Adrenal gland (tissue), 12 donors: Measurements from ENCODE around the gene NCR3LG1. TPM values are rescaled to one million over a fixed set of nuclear protein-coding genes. Genes with fewer than 3 reads are reported as not detected.

Experiments
- DNase-seq, 7 donors: peaks; one replicate each; pipeline ENCODE4 v3.0.0-alpha.2; 2019 to 2020
- H3K27ac ChIP-seq, 5 donors: fragments of 200-600 bp; sonication (generic) in 4 of 5; 1 replicate in 3 of 5; 2 replicates in 2 of 5; pipeline versions ENCODE4 v1.5.1 to v1.8.0; 2016 to 2020; ENCODE audit warnings: mild to moderate bottlenecking in 1 of 5
- H3K27me3 ChIP-seq: fragments of 200-600 bp; 2 replicates; pipeline ENCODE4 v1.8.0; 2021
- H3K36me3 ChIP-seq, 2 donors: fragments of 200-600 bp; replicated peaks in 1 of 2; 1 replicate in 1 of 2; 2 replicates in 1 of 2; pipeline versions ENCODE4 v1.5.1 to v1.8.0; 2018 to 2022
- H3K4me1 ChIP-seq, 2 donors: fragments of 200-600 bp; replicated peaks in 1 of 2; 1 replicate in 1 of 2; 2 replicates in 1 of 2; pipeline versions ENCODE4 v1.5.1 to v1.8.0; 2018 to 2021
- H3K4me3 ChIP-seq, 4 donors: fragments of 200-600 bp; sonication (generic) in 3 of 4; one replicate each; pipeline ENCODE4 v1.5.1; 2016 to 2018
- H3K9me3 ChIP-seq, 3 donors: fragments of 200-600 bp; sonication (generic) in 1 of 3; replicated peaks in 1 of 3; 1 replicate in 2 of 3; 2 replicates in 1 of 3; pipeline versions ENCODE4 v1.5.1 to v1.8.0; 2016 to 2021
- CTCF ChIP-seq, 6 experiments: fragments of 450-650 bp in 4 of 6; fragments of 200-600 bp in 2 of 6; sonication (generic) in 1 of 6; IDR thresholded peaks; 1 replicate in 5 of 6; 2 replicates in 1 of 6; pipeline versions ENCODE4 v1.5.1 to v1.8.0; 2016 to 2021; ENCODE audit warnings: antibody characterized with exemption in 6 of 6, mild to moderate bottlenecking in 2 of 6, moderate library complexity in 1 of 6
- POLR2A ChIP-seq, 2 donors: fragments of 450-650 bp; IDR thresholded peaks; one replicate each; pipeline ENCODE4 v1.6.1; 2017; ENCODE audit warnings: antibody characterized with exemption in 2 of 2, mild to moderate bottlenecking in 2 of 2, moderate library complexity in 1 of 2
- WGBS, 4 donors: extraction: QIAGEN DNeasy Blood & Tissue Kit in 2 of 4; methylation state at CpG; one replicate each; pipeline versions ENCODE4 v1.1.5 to v1.1.7; 2013 to 2017; 5-methylcytosine and 5-hydroxymethylcytosine counted together
- intact Hi-C, 2 donors: fragments of 100-400 bp; cut with DNase I; formaldehyde crosslinking; loops; one replicate each; pipeline versions ENCODE4 v1.14.1 to v1.15.0; 2022 to 2023
- polyA plus RNA-seq, 3 donors: library from polyadenylated mRNA; stranded (reverse); fragments of 200-250 nt in 2 of 3; fragments of 350-450 nt in 1 of 3; fragmentation: Illumina TruSeq in 1 of 3; extraction: RNeasy Lipid Tissue Mini Kit (QIAGEN cat#74804) in 1 of 3; gene quantifications; one replicate each; pipeline ENCODE4 v1.2.3, GENCODE V29; 2013 to 2014
- total RNA-seq, 9 donors: library from RNA; depleted of rRNA in 4 of 9; stranded (reverse); fragments of >200 nt in 4 of 9; fragments of 120-200 nt in 1 of 9; fragmentation: NEBNext Ultra II Directional in 1 of 9; extraction: Animal tissue kit (Norgen Biotek cat#: 25700) in 1 of 9; gene quantifications; one replicate each; pipeline versions ENCODE4 v1.1.0 to v1.2.4, GENCODE V29; 2013 to 2023
- donor health status: healthy with polysubstance abuse.
- donor health status: Bipolar disorder and iron deficiency.
- donor health status: DM: yes; HTN: yes; CAD: no.
- donor health status: DM: no; HTN: no; CAD: no.
- donor health status: DM: no; HTN: no; CAD: no.
- donor health status: DM: yes; HTN: yes; CAD: no.

Gene NCR3LG1
- total and polyA plus RNA-seq, 12 donors: 0.13 to 10.1 (median 1.4) TPM

GRCh38 chr11:17379383-17380180 lies 28.0 kb downstream of the NCR3LG1 start:
- WGBS, 4 donors: 85 to 88% (median 87%) methylated on average over 7 of the region's 7 CpGs
- Histone ChIP-seq H3K4me1 (no peaks in the 10 kb centered on the region), H3K27me3 (no peaks in the 10 kb centered on the region), H3K4me3 (no peak overlapping the region), H3K27ac (no peak overlapping the region), H3K36me3 (no peaks in the 10 kb centered on the region), H3K9me3 (no peaks in the 10 kb centered on the region)
- TF ChIP-seq CTCF (IDR thresholded peaks at IDR 0.05) (no peak), POLR2A (IDR thresholded peaks at IDR 0.05) (no peak)
- intact Hi-C loops: loop anchor here in 1 of 2 donors (5.0 to 10.0 kb wide), 2 partner anchors 148 to 155 kb away; no protein-coding TSS in a partner anchor
- DNase-seq: no peak

GRCh38 chr11:17381156-17381555 lies 29.6 kb downstream of the NCR3LG1 start:
- no peaks in the 10 kb centered on the region for H3K4me1 ChIP-seq
- H3K4me3 ChIP-seq: no peak overlapping the region
- TF ChIP-seq POLR2A (IDR thresholded peaks at IDR 0.05): no peak
- TF ChIP-seq CTCF (IDR thresholded peaks at IDR 0.05): no peak
- DNase-seq: no peak
- no peaks in the 10 kb centered on the region for H3K36me3 ChIP-seq
- intact Hi-C loops: loop anchor here in 1 of 2 donors (5.0 to 10.0 kb wide), 2 partner anchors 146 to 156 kb away; no protein-coding TSS in a partner anchor
- H3K9me3 ChIP-seq: no peaks in the 10 kb centered on the region
- no peak overlapping the region for H3K27ac ChIP-seq
- WGBS, 4 donors: 80 to 90% (median 83%) methylated on average over 4 of the region's 4 CpGs
- no peaks in the 10 kb centered on the region for H3K27me3 ChIP-seq

GRCh38 chr11:17382046-17382728 lies 30.6 kb downstream of the NCR3LG1 start:
- Histone ChIP-seq H3K4me3 (no peak overlapping the region), H3K36me3 (no peaks in the 10 kb centered on the region), H3K27me3 (no peaks in the 10 kb centered on the region), H3K4me1 (no peaks in the 10 kb centered on the region), H3K27ac (no peak overlapping the region), H3K9me3 (no peaks in the 10 kb centered on the region)
- TF ChIP-seq POLR2A (IDR thresholded peaks at IDR 0.05): no peak
- no peak for TF ChIP-seq CTCF (IDR thresholded peaks at IDR 0.05)
- WGBS, 4 donors: 76 to 86% (median 81%) methylated on average over 6 to 8 of the region's 8 CpGs
- intact Hi-C loops: loop anchor here in 1 of 2 donors (5.0 to 10.0 kb wide), 2 partner anchors 145 to 157 kb away; no protein-coding TSS in a partner anchor
- no peak for DNase-seq

GRCh38 chr11:17383461-17383860 lies 31.9 kb downstream of the NCR3LG1 start:
- intact Hi-C loops: loop anchor here in 1 of 2 donors (5.0 to 10.0 kb wide), 2 partner anchors 144 to 159 kb away; no protein-coding TSS in a partner anchor
- Histone ChIP-seq H3K4me1 (no peaks in the 10 kb centered on the region), H3K9me3 (no peaks in the 10 kb centered on the region), H3K36me3 (no peaks in the 10 kb centered on the region), H3K27ac (no peak overlapping the region), H3K27me3 (no peaks in the 10 kb centered on the region), H3K4me3 (no peak overlapping the region)
- no peak for TF ChIP-seq CTCF (IDR thresholded peaks at IDR 0.05)
- no peak for TF ChIP-seq POLR2A (IDR thresholded peaks at IDR 0.05)
- DNase-seq: no peak
- 79 to 100% (median 83%) methylated on average over 1 of the region's 1 CpG for WGBS, 4 donors
